Measurements from ENCODE around the gene RNF220.

The RNF220 gene

DNA sequence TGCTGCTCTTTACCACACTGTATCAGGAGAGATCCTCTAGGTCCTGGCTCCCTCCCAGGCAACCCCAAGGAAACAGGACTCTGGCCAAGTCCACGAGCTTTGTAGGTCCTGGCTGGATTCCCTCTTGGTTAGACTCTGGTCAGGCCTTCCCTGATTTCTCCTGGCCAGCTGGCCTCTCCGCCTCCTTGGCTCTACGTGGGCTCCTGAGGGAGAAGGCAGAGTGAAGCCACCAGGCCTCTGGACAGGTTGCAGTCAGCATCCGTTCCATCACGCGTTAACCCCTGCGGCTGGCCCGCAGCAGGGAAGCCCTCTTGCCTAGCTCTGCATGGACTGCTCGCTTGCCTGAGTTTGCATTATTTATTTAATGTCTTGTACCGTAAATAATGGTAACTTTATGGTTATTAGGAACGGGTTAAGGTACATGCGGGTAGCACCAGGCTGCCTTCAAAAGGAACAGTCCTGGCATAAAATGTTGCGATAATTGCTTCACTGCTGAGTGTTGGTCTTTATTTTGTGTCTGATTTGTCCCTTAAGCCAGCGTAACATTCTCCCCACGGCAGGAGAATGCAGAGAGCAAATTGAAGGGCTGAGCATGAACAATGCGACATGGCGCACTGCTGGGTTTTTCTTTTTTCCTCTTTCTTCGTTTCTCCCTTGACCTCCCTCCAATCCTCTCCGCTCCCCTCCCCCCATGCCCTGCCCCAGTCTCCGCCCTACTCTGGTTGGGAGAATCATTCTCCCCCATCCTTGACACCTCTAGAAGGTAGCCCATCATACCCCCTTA lies 100.3 kb downstream of the RNF220 start:
- no peak for TF ChIP-seq GATA3 (IDR thresholded peaks at IDR 0.05; ENCODE audit: low read depth, low read length)
- no peak for TF ChIP-seq GATA2 (IDR thresholded peaks at IDR 0.05; ENCODE audit: low read depth, low read length)

DNA sequence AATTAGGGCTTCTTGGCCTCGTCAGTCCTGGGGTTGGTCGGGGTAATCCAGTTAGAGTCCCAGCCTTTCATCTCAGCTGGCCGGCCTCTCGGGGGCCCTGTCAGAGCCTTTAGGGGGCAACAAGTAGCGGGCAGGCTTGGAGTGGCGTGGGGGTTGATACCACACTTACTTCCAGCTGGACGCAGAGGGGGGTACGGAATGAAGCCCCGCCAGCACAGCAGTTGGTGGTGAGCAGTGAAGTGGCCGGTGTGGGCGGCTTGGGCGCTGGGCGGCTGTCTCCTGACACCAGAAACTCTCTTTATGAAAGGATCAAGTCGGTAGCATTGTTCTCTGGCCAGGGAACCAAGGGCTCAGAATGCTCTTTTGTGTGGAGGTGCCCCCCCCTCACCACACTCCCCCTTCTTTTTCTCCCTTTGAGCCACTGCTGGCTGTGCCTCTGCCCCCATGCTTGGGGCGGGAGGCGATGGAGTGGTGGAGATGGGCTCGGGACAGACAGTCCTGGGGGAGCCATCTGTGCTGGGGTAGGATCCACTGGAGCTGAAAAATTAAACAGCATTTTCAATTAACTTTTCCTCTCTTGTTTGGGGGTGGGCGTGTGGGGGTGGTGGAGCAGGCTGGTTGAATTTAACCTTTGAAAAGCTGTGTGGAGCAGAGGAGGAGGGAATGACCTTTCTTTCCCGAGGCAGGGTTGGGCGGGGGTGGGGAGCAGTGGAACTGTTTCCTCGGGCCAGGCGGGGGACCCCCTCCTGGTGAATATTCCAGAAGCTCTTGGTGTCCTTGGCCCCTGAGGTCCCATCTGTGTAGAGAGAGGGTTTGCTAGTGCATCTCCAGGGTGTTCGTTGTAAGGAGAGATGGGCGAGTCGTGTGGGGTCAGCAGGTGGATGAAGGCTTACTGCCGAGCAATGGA lies 102.7 kb downstream of the RNF220 start:
- TF ChIP-seq GATA3 (IDR thresholded peaks at IDR 0.05; ENCODE audit: low read depth, low read length) (no peak), GATA2 (IDR thresholded peaks at IDR 0.05; ENCODE audit: low read depth, low read length) (no peak)

DNA sequence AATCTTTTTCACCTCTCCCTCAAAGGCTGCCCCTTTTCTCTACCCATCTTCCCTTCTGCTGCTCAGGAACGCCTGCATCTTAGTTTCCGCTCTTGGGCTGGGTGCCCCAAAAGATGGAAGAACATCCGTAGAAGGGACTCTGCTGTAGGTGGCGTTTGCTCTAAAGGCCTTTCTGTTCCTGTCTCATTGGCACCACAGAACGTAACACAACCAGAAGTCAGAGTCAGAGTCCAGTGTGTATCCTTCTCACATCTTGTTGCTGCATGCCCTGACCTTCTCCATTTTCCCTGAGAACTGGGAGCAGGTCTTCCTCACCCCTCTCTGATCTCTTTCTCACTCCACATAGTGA lies 103.3 kb downstream of the RNF220 start:
- TF ChIP-seq GATA2 (IDR thresholded peaks at IDR 0.05; ENCODE audit: low read depth, low read length) (no peak), GATA3 (IDR thresholded peaks at IDR 0.05; ENCODE audit: low read depth, low read length) (no peak)

- TF ChIP-seq GATA2 (IDR thresholded peaks at IDR 0.05; ENCODE audit: low read depth, low read length) (no peak), GATA3 (IDR thresholded peaks at IDR 0.05; ENCODE audit: low read depth, low read length) (no peak)
Observed at GRCh38 chr1:44511363-44511762, 106.3 kb downstream of the RNF220 start.

GRCh38 chr1:44511769-44512168 lies 106.7 kb downstream of the RNF220 start:
- TF ChIP-seq GATA3 (IDR thresholded peaks at IDR 0.05; ENCODE audit: low read depth, low read length) = no peak
- TF ChIP-seq GATA2 (IDR thresholded peaks at IDR 0.05; ENCODE audit: low read depth, low read length) = no peak

DNA sequence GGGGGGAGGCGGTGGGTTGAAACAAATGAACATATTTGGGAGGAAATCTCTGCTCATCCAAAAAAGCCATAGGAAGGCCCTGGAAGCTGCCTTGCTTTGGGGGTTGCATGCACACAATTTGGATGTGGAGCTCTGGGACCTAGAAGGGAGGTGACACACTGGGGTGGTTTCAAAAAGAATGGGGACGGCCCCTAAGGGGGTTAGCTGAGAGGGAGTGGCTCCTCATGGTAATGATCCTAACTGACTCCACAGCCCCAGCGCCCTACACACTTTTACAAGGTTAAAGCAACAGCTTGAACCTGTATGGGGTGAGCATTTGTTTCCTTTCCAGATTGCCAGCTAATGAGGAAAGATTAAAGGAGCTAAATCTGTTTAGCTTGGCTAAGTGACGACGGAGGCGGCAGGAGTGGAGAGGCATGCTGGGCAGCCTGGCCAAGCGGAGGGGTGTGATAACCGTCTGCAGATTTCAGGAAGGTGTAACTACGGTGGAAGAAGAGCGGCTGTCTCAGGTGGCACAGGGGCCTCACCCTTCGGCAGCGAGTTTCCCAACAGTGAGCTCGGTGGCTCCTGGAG lies 107.3 kb downstream of the RNF220 start:
- TF ChIP-seq GATA3 (IDR thresholded peaks at IDR 0.05; ENCODE audit: low read depth, low read length) = no peak
- no peak for TF ChIP-seq GATA2 (IDR thresholded peaks at IDR 0.05; ENCODE audit: low read depth, low read length)

DNA sequence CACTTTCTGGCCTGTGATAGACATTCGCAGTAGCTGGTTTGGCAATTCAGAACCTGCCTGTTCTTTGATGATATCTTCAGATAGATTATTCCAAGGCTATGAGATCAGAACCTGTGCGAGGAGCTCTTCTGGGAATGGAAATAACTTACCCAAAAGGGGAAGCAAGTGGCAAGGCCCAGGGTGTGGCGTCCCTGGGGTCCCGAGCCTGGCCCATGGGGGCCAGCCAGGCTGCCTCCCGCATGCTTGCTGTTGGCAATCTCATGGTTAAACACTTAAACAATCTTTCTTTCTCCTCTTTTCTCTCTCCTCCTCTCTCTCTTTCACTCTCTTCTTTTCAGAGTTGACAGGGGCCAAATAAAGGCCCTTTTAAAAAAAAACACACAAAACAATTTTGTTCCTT lies 108.1 kb downstream of the RNF220 start:
- TF ChIP-seq GATA2 (IDR thresholded peaks at IDR 0.05; ENCODE audit: low read depth, low read length) (no peak), GATA3 (IDR thresholded peaks at IDR 0.05; ENCODE audit: low read depth, low read length) (no peak)

DNA sequence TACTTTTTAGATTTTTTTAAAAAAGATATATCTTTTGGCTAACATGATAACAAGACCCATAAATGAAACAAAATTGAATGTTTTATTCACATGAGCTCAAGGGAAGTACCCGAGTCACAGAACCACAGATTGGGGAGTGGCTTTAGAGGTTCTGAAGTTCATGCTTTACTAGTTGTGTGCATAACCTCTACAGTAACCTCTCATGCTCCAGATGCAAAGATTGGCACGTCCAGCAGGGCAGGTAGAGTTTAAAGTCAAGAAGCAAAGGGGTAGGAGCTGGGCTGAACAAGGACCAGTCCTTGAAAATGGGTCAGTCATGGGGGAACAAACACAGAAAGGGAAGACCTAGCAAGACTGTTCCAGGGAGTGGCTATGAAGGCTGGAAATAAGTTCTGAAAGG lies 109.6 kb downstream of the RNF220 start:
- TF ChIP-seq GATA2 (IDR thresholded peaks at IDR 0.05; ENCODE audit: low read depth, low read length) (no peak), GATA3 (IDR thresholded peaks at IDR 0.05; ENCODE audit: low read depth, low read length) (no peak)

GRCh38 chr1:44515416-44515815 lies 110.4 kb downstream of the RNF220 start:
- TF ChIP-seq GATA3 (IDR thresholded peaks at IDR 0.05; ENCODE audit: low read depth, low read length) = no peak
- no peak for TF ChIP-seq GATA2 (IDR thresholded peaks at IDR 0.05; ENCODE audit: low read depth, low read length)

DNA sequence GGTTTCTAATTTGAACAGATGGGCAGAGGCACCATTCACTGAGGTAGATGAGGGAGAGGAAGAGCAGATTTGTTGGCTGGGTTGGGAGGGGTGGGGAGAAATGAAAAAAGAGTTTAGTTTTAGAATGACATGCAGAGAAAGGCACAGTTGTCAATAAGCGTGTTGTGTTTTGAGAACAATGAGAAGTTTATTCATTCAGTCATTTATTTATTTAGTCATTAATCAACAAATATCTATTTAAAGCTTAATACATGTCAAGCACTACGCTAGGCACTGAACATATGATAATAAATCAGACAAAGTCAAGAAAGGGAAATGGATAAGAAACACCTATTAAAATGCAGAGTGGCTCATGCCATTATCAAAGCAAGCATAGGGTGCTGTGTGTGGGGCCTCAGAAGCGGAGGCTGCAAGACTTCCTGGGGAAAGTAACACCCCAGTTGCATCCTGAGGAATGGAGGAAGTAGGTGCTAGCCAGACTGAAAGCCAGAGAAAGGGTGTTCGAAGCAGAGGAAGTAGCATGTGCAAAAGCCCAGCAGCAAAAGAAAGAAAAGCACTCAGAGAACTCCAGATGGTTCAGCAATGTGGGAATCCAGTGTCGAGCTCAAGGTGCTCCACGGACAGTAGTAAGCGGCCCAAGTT lies 114.1 kb downstream of the RNF220 start:
- TF ChIP-seq GATA2 (IDR thresholded peaks at IDR 0.05; ENCODE audit: low read depth, low read length) (no peak), GATA3 (IDR thresholded peaks at IDR 0.05; ENCODE audit: low read depth, low read length) (no peak)

DNA sequence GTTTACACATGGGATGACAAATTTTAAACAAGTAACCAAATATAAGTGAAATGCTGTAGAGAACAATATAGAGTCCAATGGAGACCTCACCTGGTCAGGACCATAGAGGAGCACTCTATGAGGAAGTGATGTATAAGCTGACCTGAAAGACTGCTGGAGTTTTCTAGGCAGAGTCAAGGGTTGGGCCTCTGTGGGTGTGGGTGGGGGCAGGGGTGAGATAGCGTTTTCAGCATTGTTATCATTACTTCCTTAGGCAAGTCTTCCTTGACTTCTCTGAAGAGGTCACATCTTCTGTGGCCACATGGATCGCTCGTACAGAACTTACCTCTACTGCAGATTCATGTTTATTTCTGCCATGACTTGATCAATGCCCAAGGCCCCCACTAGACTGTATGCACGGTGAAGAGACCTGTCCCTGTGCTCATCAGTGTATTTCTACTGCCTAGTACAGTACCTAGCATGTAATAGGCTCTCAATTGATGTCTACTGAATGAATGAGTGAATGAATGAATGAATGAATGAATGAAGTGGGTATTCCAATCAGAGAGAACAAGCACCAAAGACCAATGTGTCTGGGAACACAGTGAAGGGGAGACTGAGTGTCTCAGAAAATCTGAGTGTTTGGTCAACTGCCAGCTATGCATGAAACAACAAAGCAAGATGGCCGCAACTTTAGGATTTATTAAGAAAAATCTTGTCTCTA lies 116.5 kb downstream of the RNF220 start:
- TF ChIP-seq GATA3 (IDR thresholded peaks at IDR 0.05; ENCODE audit: low read depth, low read length) (no peak), GATA2 (IDR thresholded peaks at IDR 0.05; ENCODE audit: low read depth, low read length) (no peak)

GRCh38 chr1:44523593-44524591 lies 118.8 kb downstream of the RNF220 start:
- TF ChIP-seq GATA3 (IDR thresholded peaks at IDR 0.05; ENCODE audit: low read depth, low read length) = no peak
- no peak for TF ChIP-seq GATA2 (IDR thresholded peaks at IDR 0.05; ENCODE audit: low read depth, low read length)

All from SH-SY5Y (cell line).